NCI-H2107 (cell line): ENCODE results near the gene CAMSAP3.
"Not testable (repeated sequence)": the region's sequence is repeated elsewhere in the genome, so short reads cannot be mapped to it uniquely, and the experiment has no call there.

Experiments used
- DNase-seq: peaks from one replicate; lab custom pipeline; 2025; lab: John Stamatoyannopoulos, UW

The CAMSAP3 gene

GRCh38 chr19:7575434-7576040 lies 20.1 kb upstream of the CAMSAP3 start:
- DNase-seq = no peak

- DNase-seq = not testable (repeated sequence)
These were observed 18.2 kb upstream of the CAMSAP3 start for GRCh38 chr19:7577422-7577821.

GRCh38 chr19:7578127-7578526 lies 17.5 kb upstream of the CAMSAP3 start:
- DNase-seq = no peak

- DNase-seq = no peak
These were observed 16.5 kb upstream of the CAMSAP3 start for GRCh38 chr19:7579182-7579581.

- DNase-seq = no peak
These were observed 13.2 kb upstream of the CAMSAP3 start for GRCh38 chr19:7582446-7582845.

- DNase-seq = no peak
These were observed 5.8 kb upstream of the CAMSAP3 start for GRCh38 chr19:7589822-7590221.

GRCh38 chr19:7590256-7590655 lies 5.4 kb upstream of the CAMSAP3 start:
- DNase-seq = no peak

- DNase-seq = no peak
These were observed 711 bp downstream of the CAMSAP3 start for GRCh38 chr19:7596211-7596937.

- no peak for DNase-seq
These were observed 2.0 kb downstream of the CAMSAP3 start for GRCh38 chr19:7597689-7598088.

GRCh38 chr19:7598180-7598579 lies 2.5 kb downstream of the CAMSAP3 start:
- no peak for DNase-seq

GRCh38 chr19:7600721-7601120 lies 5.1 kb downstream of the CAMSAP3 start:
- DNase-seq = no peak

- no peak for DNase-seq
These were observed 6.7 kb downstream of the CAMSAP3 start for GRCh38 chr19:7602240-7602934.

- no peak for DNase-seq
These were observed 7.4 kb downstream of the CAMSAP3 start for GRCh38 chr19:7602935-7603497.

- no peak for DNase-seq
These were observed 8.3 kb downstream of the CAMSAP3 start for GRCh38 chr19:7603919-7604318.

GRCh38 chr19:7605490-7606222 lies 10.0 kb downstream of the CAMSAP3 start:
- DNase-seq = no peak

- DNase-seq = no peak
These were observed 10.6 kb downstream of the CAMSAP3 start for GRCh38 chr19:7606289-7606688.

GRCh38 chr19:7607212-7607873 lies 11.7 kb downstream of the CAMSAP3 start:
- DNase-seq = no peak

- DNase-seq = no peak
These were observed 12.4 kb downstream of the CAMSAP3 start for GRCh38 chr19:7607874-7608560.

GRCh38 chr19:7610491-7611240 lies 15.0 kb downstream of the CAMSAP3 start:
- no peak for DNase-seq

- no peak for DNase-seq
These were observed 16.0 kb downstream of the CAMSAP3 start for GRCh38 chr19:7611541-7612279.
